CD4-positive, alpha-beta memory T cell (primary cell): ENCODE data around the gene COL4A2. TPM values are rescaled to one million over a fixed set of nuclear protein-coding genes. Genes with fewer than 3 reads are reported as not detected.

Experiments
- CTCF ChIA-PET: fragments of 350-600 bp; sonication (Branson Sonifier 250); formaldehyde crosslinking; loops from one replicate; lab custom pipeline; 2021; ENCODE audit warnings: inconsistent platforms; ENCODE audit not compliant: partially characterized antibody; lab: Charles Lee
- POLR2A ChIA-PET: fragments of 350-600 bp; sonication (Branson Sonifier 250); formaldehyde crosslinking; loops from one replicate; lab custom pipeline; 2021; ENCODE audit not compliant: partially characterized antibody; lab: Charles Lee
- DNase-seq, 5 donors: peaks; one replicate each; pipeline versions ENCODE4 v3.0.0 to v3.0.0-alpha.2; 2020 to 2022; ENCODE audit warnings: mixed read lengths in 1 of 5
- H3K27ac ChIP-seq: one replicate; pipeline ENCODE4 v1.7.0; 2013; ENCODE audit warnings: low read depth, low read length
- H3K27me3 ChIP-seq: 2 replicates; pipeline ENCODE4 v1.7.0; 2013; ENCODE audit warnings: mild to moderate bottlenecking, low read length, moderate library complexity; ENCODE audit not compliant: insufficient read depth
- H3K36me3 ChIP-seq: 2 replicates; pipeline ENCODE4 v1.7.0; 2013; ENCODE audit warnings: mild to moderate bottlenecking, low read length, moderate library complexity; ENCODE audit not compliant: insufficient read depth
- H3K4me1 ChIP-seq: 2 replicates; pipeline ENCODE4 v1.7.0; 2013; ENCODE audit warnings: mild to moderate bottlenecking, low read length, moderate library complexity; ENCODE audit not compliant: insufficient read depth
- H3K4me3 ChIP-seq, 2 donors: one replicate each; pipeline ENCODE4 v1.7.0; 2013; ENCODE audit warnings: low read length in 2 of 2, mild to moderate bottlenecking in 1 of 2
- H3K9me3 ChIP-seq, 2 donors: one replicate each; pipeline ENCODE4 v1.7.0; 2013; ENCODE audit warnings: low read length in 2 of 2, control low read depth in 1 of 2; ENCODE audit not compliant: control insufficient read depth in 1 of 2
- H3K27ac Mint-ChIP-seq, 7 donors: one replicate each; pipeline ENCODE4 v1.8.0; 2020 to 2021; ENCODE audit warnings: mixed read lengths in 7 of 7, mild to moderate bottlenecking in 6 of 7, inconsistent platforms in 3 of 7, moderate library complexity in 3 of 7
- H3K27me3 Mint-ChIP-seq, 2 donors: one replicate each; pipeline ENCODE4 v1.8.0; 2020 to 2021; ENCODE audit warnings: mixed read lengths in 2 of 2
- H3K36me3 Mint-ChIP-seq, 2 donors: one replicate each; pipeline ENCODE4 v1.8.0; 2020 to 2021; ENCODE audit warnings: mixed read lengths in 2 of 2, inconsistent platforms in 1 of 2, mild to moderate bottlenecking in 1 of 2
- H3K4me1 Mint-ChIP-seq, 4 donors: one replicate each; pipeline ENCODE4 v1.8.0; 2020 to 2021; ENCODE audit warnings: mixed read lengths in 4 of 4, mild to moderate bottlenecking in 1 of 4
- H3K4me3 Mint-ChIP-seq, 8 donors: one replicate each; pipeline ENCODE4 v1.8.0; 2020 to 2021; ENCODE audit warnings: mixed read lengths in 8 of 8, mild to moderate bottlenecking in 7 of 8, moderate library complexity in 6 of 8, inconsistent platforms in 3 of 8
- H3K9me3 Mint-ChIP-seq, 8 donors: one replicate each; pipeline ENCODE4 v1.8.0; 2020 to 2021; ENCODE audit warnings: mixed read lengths in 8 of 8, mild to moderate bottlenecking in 5 of 8, inconsistent platforms in 3 of 8, moderate library complexity in 1 of 8
- intact Hi-C: fragments of 100-400 bp; cut with micrococcal nuclease; formaldehyde crosslinking; loops from one replicate; pipeline ENCODE4 v1.15.1; 2023
- polyA plus RNA-seq, 2 donors: library from polyadenylated mRNA; unstranded; fragments of 300-500 nt; fragmentation: Illumina TruSeq; gene quantifications; one replicate each; pipeline ENCODE4 v1.2.3, GENCODE V29; 2021
- total RNA-seq, 2 experiments: library from RNA; stranded (reverse); gene quantifications; one replicate each; pipeline ENCODE4 v1.2.3, GENCODE V29; 2021

COL4A2 gene
- total and polyA plus RNA-seq, 4 experiments from 2014 or later: not detected

- Mint-ChIP-seq H3K4me1 (no peaks in the 10 kb centered on the region), H3K27me3 (peaks cover 32 to 35% of the 10 kb centered on the region in 2 donors), H3K36me3 (no peaks in the 10 kb centered on the region), H3K4me3 (no peak overlapping the region), H3K27ac (no peak overlapping the region), H3K9me3 (peaks cover 0 to 3% (median 0%) of the 10 kb centered on the region in 8 donors)
- Histone ChIP-seq H3K9me3 (no peaks in the 10 kb centered on the region), H3K27me3 (peaks cover 3% of the 10 kb centered on the region), H3K4me1 (no peaks in the 10 kb centered on the region), H3K4me3 (no peak overlapping the region), H3K27ac (no peak overlapping the region), H3K36me3 (no peaks in the 10 kb centered on the region)
- ChIA-PET CTCF (no interaction called here), POLR2A (no interaction called here)
- no peak for DNase-seq
- intact Hi-C loops: no loop called here
Measured at GRCh38 chr13:110299283-110299840, 7.7 kb upstream of the COL4A2 start.

GRCh38 chr13:110300090-110300815, 6.8 kb upstream of the COL4A2 start:
- H3K27ac ChIP-seq: no peak overlapping the region
- H3K9me3 ChIP-seq: no peaks in the 10 kb centered on the region
- no peak overlapping the region for H3K4me3 ChIP-seq
- DNase-seq: no peak
- Mint-ChIP-seq H3K4me3 (no peak overlapping the region), H3K9me3 (peaks cover 0 to 3% (median 0%) of the 10 kb centered on the region in 8 donors), H3K4me1 (no peaks in the 10 kb centered on the region), H3K36me3 (no peaks in the 10 kb centered on the region), H3K27ac (no peak overlapping the region), H3K27me3 (peaks cover 39 to 43% of the 10 kb centered on the region in 2 donors)
- H3K4me1 ChIP-seq: no peaks in the 10 kb centered on the region
- H3K36me3 ChIP-seq: no peaks in the 10 kb centered on the region
- ChIA-PET CTCF (interaction anchor here (1.2 kb wide), 1 partner anchor 10 kb away, joined by 3 read pairs; no protein-coding TSS in a partner anchor), POLR2A (no interaction called here)
- intact Hi-C loops: no loop called here
- H3K27me3 ChIP-seq: peaks cover 3% of the 10 kb centered on the region

- Mint-ChIP-seq H3K27ac (no peak overlapping the region), H3K4me3 (no peak overlapping the region), H3K4me1 (peaks cover 0 to 5% (median under 1%) of the 10 kb centered on the region in 4 donors), H3K27me3 (peaks cover 40 to 46% of the 10 kb centered on the region in 2 donors), H3K36me3 (no peaks in the 10 kb centered on the region), H3K9me3 (peaks cover 0 to 2% (median 0%) of the 10 kb centered on the region in 8 donors)
- no peak for DNase-seq
- Histone ChIP-seq H3K4me1 (no peaks in the 10 kb centered on the region), H3K27me3 (peaks cover 3% of the 10 kb centered on the region), H3K4me3 (no peak overlapping the region), H3K9me3 (no peaks in the 10 kb centered on the region), H3K27ac (no peak overlapping the region), H3K36me3 (no peaks in the 10 kb centered on the region)
- POLR2A ChIA-PET: no interaction called here
- intact Hi-C loops: no loop called here
- CTCF ChIA-PET: interaction anchor here (1.2 kb wide), 1 partner anchor 11 kb away, joined by 3 read pairs; no protein-coding TSS in a partner anchor
Measured at GRCh38 chr13:110301083-110301482, 6.0 kb upstream of the COL4A2 start.

GRCh38 chr13:110301606-110302553, 5.2 kb upstream of the COL4A2 start:
- no peak overlapping the region for H3K4me3 Mint-ChIP-seq
- POLR2A ChIA-PET: no interaction called here
- no peak overlapping the region for H3K27ac Mint-ChIP-seq
- H3K9me3 Mint-ChIP-seq: no peaks in the 10 kb centered on the region
- H3K4me1 Mint-ChIP-seq: peaks cover 0 to 5% (median under 1%) of the 10 kb centered on the region in 4 donors
- Histone ChIP-seq H3K9me3 (no peaks in the 10 kb centered on the region), H3K27ac (no peak overlapping the region), H3K27me3 (peaks cover 3% of the 10 kb centered on the region), H3K4me3 (no peak overlapping the region), H3K4me1 (no peaks in the 10 kb centered on the region), H3K36me3 (no peaks in the 10 kb centered on the region)
- CTCF ChIA-PET: no interaction called here
- DNase-seq: no peak
- intact Hi-C loops: no loop called here
- H3K27me3 Mint-ChIP-seq: peaks cover 37 to 46% of the 10 kb centered on the region in 2 donors
- no peaks in the 10 kb centered on the region for H3K36me3 Mint-ChIP-seq

- DNase-seq: no peak
- Histone ChIP-seq H3K27me3 (peaks cover 3% of the 10 kb centered on the region), H3K4me3 (no peak overlapping the region), H3K4me1 (no peaks in the 10 kb centered on the region), H3K9me3 (no peaks in the 10 kb centered on the region), H3K27ac (no peak overlapping the region), H3K36me3 (no peaks in the 10 kb centered on the region)
- POLR2A ChIA-PET: no interaction called here
- CTCF ChIA-PET: no interaction called here
- Mint-ChIP-seq H3K27ac (no peak overlapping the region), H3K9me3 (no peaks in the 10 kb centered on the region), H3K4me3 (no peak overlapping the region), H3K36me3 (no peaks in the 10 kb centered on the region), H3K4me1 (peaks cover 0 to 8% (median under 1%) of the 10 kb centered on the region in 4 donors), H3K27me3 (peaks cover 36 to 46% of the 10 kb centered on the region in 2 donors)
- intact Hi-C loops: no loop called here
Measured at GRCh38 chr13:110302997-110303396, 4.1 kb upstream of the COL4A2 start.

GRCh38 chr13:110303644-110304043, 3.4 kb upstream of the COL4A2 start:
- no peaks in the 10 kb centered on the region for H3K9me3 Mint-ChIP-seq
- no peak overlapping the region for H3K4me3 Mint-ChIP-seq
- H3K4me1 Mint-ChIP-seq: peaks cover 0 to 12% (median 2%) of the 10 kb centered on the region in 4 donors
- H3K36me3 ChIP-seq: no peaks in the 10 kb centered on the region
- no peaks in the 10 kb centered on the region for H3K4me1 ChIP-seq
- peaks cover 3% of the 10 kb centered on the region for H3K27me3 ChIP-seq
- no peak for DNase-seq
- H3K27ac Mint-ChIP-seq: no peak overlapping the region
- no peak overlapping the region for H3K27ac ChIP-seq
- no peak overlapping the region for H3K4me3 ChIP-seq
- ChIA-PET POLR2A (no interaction called here), CTCF (no interaction called here)
- H3K27me3 Mint-ChIP-seq: peaks cover 39 to 46% of the 10 kb centered on the region in 2 donors
- H3K36me3 Mint-ChIP-seq: no peaks in the 10 kb centered on the region
- H3K9me3 ChIP-seq: no peaks in the 10 kb centered on the region
- intact Hi-C loops: no loop called here

- intact Hi-C loops: no loop called here
- H3K27ac Mint-ChIP-seq: no peak overlapping the region
Measured at GRCh38 chr13:110304256-110304655, 2.8 kb upstream of the COL4A2 start.

More at GRCh38 chr13:110304256-110304655, 2.8 kb upstream of the COL4A2 start:
- Mint-ChIP-seq H3K27me3 (peaks cover 44 to 48% of the 10 kb centered on the region in 2 donors), H3K4me1 (peaks cover 0 to 12% (median 3%) of the 10 kb centered on the region in 4 donors), H3K4me3 (no peak overlapping the region), H3K36me3 (no peaks in the 10 kb centered on the region), H3K9me3 (no peaks in the 10 kb centered on the region)
- Histone ChIP-seq H3K27me3 (peaks cover 5% of the 10 kb centered on the region), H3K4me1 (no peaks in the 10 kb centered on the region), H3K4me3 (no peak overlapping the region), H3K27ac (no peak overlapping the region), H3K9me3 (no peaks in the 10 kb centered on the region), H3K36me3 (no peaks in the 10 kb centered on the region)
- CTCF ChIA-PET: no interaction called here
- no peak for DNase-seq
- POLR2A ChIA-PET: no interaction called here
